Fibroblast of the aortic adventitia (primary cell): ENCODE measurements around the gene CUBN. TPM values are rescaled to one million over a fixed set of nuclear protein-coding genes. Genes with fewer than 3 reads are reported as not detected.
A peak's percentile ranks its signal among the peaks of the same experiment; 100 is the strongest.

Experiments
- DNase-seq: peaks from one replicate; pipeline ENCODE4 v3.0.0-alpha.2; 2010; ENCODE audit warnings: low read depth
- H3K4me3 ChIP-seq: 2 replicates; pipeline ENCODE4 v1.5.1; 2011; ENCODE audit warnings: low read depth, mild to moderate bottlenecking, control low read depth, low read length, moderate library complexity
- CTCF ChIP-seq: IDR thresholded peaks from 2 replicates; pipeline ENCODE4 v1.5.1; 2011; ENCODE audit warnings: mild to moderate bottlenecking, low read length, control low read depth, inconsistent platforms; ENCODE audit not compliant: insufficient read depth
- total RNA-seq: library from RNA; depleted of rRNA; stranded (reverse); fragments of >200 nt; gene quantifications from 2 replicates; pipeline ENCODE4 v1.2.3, GENCODE V29; 2012; ENCODE audit warnings: low replicate concordance

Gene CUBN
- total RNA-seq, 1 donor: 4.2 TPM

GRCh38 chr10:16891375-16892313 lies 238.0 kb downstream of the CUBN start:
- peak; percentile 93 for DNase-seq

GRCh38 chr10:16890691-16891090 lies 238.9 kb downstream of the CUBN start:
- no peak overlapping the region for H3K4me3 ChIP-seq
- TF ChIP-seq CTCF: no peak
- DNase-seq: no peak

More at GRCh38 chr10:16891375-16892313, 238.0 kb downstream of the CUBN start:
- peak; percentile 48 for TF ChIP-seq CTCF
- no peak overlapping the region for H3K4me3 ChIP-seq

GRCh38 chr10:16887565-16887964 lies 242.0 kb downstream of the CUBN start:
- DNase-seq: peak; percentile 94
- no peak overlapping the region for H3K4me3 ChIP-seq

GRCh38 chr10:16886031-16886430 lies 243.6 kb downstream of the CUBN start:
- TF ChIP-seq CTCF: no peak
- H3K4me3 ChIP-seq: no peak overlapping the region

More at GRCh38 chr10:16887565-16887964, 242.0 kb downstream of the CUBN start:
- TF ChIP-seq CTCF: no peak

GRCh38 chr10:16884497-16884896 lies 245.1 kb downstream of the CUBN start:
- no peak overlapping the region for H3K4me3 ChIP-seq
- no peak for DNase-seq
- no peak for TF ChIP-seq CTCF

More at GRCh38 chr10:16886031-16886430, 243.6 kb downstream of the CUBN start:
- no peak for DNase-seq

- no peak for TF ChIP-seq CTCF
- no peak overlapping the region for H3K4me3 ChIP-seq
- DNase-seq: no peak
These were observed 246.5 kb downstream of the CUBN start for GRCh38 chr10:16883084-16883483.

GRCh38 chr10:16870331-16870730 lies 259.3 kb downstream of the CUBN start:
- no peak overlapping the region for H3K4me3 ChIP-seq
- no peak for TF ChIP-seq CTCF
- no peak for DNase-seq
